ENCODE results near the gene RFT1.

The RFT1 gene

DNA sequence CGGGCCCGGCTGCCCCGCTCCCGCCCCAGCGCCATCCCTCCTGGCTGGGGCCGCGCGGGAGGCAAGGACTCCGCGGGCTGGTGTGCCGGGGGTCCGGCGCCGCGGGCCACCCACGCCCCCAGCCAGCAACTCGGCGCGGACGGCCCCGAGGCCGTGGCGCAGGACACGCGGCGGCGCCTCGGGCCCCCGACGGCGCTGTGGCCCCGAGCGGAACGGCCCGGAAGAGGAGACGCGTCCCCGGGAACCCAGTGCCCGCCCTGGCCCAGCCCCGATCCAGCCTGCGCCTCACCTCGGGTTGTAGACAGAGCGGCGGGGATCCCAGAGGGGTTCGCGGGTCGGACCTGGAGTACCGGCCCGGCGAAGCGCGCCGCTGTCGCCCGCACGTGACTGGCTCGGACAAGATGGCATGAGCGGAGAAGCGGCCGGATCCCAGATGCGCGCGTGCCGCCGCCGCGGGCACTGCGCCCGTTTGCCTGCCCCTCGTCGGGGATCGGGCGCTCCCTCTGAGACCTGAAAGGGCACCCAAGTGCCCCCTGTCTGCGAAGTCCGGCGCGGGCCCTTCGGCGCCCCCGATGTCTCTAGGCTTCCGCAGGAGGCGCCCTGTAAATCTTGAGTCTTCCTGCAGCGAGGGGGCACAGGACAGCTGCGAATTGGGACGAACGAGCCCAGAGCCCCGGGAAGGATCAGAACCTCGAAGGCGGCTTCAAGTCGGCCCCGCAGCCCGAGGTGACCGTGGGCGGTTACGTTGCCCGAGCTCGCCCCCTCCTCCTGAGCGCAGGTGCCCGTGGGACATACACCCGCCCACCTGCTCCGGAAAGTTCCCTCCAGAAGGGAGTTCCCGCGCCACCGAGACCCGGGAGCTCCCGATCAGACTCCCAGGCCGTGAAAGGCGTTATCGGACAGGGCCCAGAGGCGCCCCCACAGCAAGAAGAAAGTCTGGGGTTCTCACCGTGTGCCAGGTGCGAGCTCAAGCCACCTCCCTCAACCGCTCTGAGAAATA, 83.8 kb downstream of the RFT1 start:
- H2AFZ ChIP-seq (ENCODE audit: low read depth, low read length, severe bottlenecking): peak overlapping the region; percentile 80
- H3K79me2 ChIP-seq (ENCODE audit: insufficient read depth, low read length): peaks cover 29% of the 10 kb centered on the region
- TF ChIP-seq, protein P1, sequence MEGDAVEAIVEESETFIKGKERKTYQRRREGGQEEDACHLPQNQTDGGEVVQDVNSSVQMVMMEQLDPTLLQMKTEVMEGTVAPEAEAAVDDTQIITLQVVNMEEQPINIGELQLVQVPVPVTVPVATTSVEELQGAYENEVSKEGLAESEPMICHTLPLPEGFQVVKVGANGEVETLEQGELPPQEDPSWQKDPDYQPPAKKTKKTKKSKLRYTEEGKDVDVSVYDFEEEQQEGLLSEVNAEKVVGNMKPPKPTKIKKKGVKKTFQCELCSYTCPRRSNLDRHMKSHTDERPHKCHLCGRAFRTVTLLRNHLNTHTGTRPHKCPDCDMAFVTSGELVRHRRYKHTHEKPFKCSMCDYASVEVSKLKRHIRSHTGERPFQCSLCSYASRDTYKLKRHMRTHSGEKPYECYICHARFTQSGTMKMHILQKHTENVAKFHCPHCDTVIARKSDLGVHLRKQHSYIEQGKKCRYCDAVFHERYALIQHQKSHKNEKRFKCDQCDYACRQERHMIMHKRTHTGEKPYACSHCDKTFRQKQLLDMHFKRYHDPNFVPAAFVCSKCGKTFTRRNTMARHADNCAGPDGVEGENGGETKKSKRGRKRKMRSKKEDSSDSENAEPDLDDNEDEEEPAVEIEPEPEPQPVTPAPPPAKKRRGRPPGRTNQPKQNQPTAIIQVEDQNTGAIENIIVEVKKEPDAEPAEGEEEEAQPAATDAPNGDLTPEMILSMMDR (IDR thresholded peaks at IDR 0.05; ENCODE audit: insufficient read depth, low read length, poor library complexity, severe bottlenecking): peak; percentile 81
- no peak for TF ChIP-seq EZH2phosphoT487 (conservative IDR thresholded peaks at IDR 0.05; ENCODE audit: low read length)

DNA sequence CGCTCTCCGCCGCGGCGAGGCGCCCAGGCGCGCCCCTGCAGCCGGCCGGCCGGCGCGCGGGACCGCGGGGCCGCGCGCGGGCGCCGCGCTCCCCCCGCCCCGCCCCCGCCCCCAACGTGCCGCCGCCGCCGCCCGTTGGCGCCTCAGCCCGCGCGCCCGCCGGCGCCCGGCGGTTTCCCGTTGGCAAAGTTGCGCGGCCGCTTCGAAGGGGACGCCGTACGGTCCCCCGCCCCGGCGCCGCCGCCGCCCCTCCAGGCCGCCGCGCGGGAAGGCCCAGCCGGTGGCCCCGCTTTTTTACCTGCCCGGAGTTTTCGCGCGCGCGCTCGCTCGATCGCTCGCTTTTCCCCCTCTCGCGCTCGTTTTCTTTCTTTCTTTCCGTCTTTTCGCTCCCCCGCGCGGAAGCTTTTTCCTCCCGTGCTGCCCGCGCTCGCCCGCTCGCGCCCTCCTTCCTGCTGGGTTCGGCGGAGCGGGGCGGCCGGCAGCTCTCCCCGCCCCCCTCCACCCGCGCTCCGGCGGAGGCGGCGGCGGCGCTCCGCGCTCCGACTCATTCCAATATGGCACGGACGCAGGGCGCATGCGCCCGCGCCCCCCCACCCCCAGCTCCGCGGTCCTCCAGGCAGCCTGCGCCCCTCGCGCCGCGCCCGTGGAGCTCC, 84.6 kb downstream of the RFT1 start, which contains the start of gene SFMBT1:
Gene SFMBT1 (minus strand): TSS at position 556 of the 653 bp plus-strand sequence. CDS start 76,945 bp downstream, outside the sequence.
- Histone ChIP-seq H3K79me2 (ENCODE audit: insufficient read depth, low read length) (peaks cover 36% of the 10 kb centered on the region), H2AFZ (ENCODE audit: low read depth, low read length, severe bottlenecking) (peak within 1 kb of the TSS; percentile 80), H3K36me3 (ENCODE audit: low read length) (no peaks in the 10 kb centered on the region), H3K27me3 (ENCODE audit: low read length) (no peaks in the 10 kb centered on the region), H3K4me2 (ENCODE audit: low read depth, low read length, poor library complexity, severe bottlenecking) (peak within 1 kb of the TSS; percentile 80), H3K9me3 (ENCODE audit: insufficient read depth, low read length) (no peaks in the 10 kb centered on the region), H3F3A (ENCODE audit: insufficient read depth) (peaks cover 27% of the 10 kb centered on the region), H3K9ac (ENCODE audit: low read length) (peak within 1 kb of the TSS; percentile 91), H3K27ac (ENCODE audit: low read depth, low read length) (peak within 1 kb of the TSS; percentile 73), H4K20me1 (ENCODE audit: low read depth, low read length) (peaks cover 23% of the 10 kb centered on the region; the same call in 1 of the 2 replicates), H3K4me3 (ENCODE audit: insufficient read depth, low read length, poor library complexity, severe bottlenecking) (peak within 1 kb of the TSS; percentile 91), H3K9me2 (replicated peaks; ENCODE audit: insufficient read depth, low read length) (no peaks in the 10 kb centered on the region)
- TF ChIP-seq, protein P1 (IDR thresholded peaks at IDR 0.05; ENCODE audit: insufficient read depth, low read length, poor library complexity, severe bottlenecking): no peak
- no peak for TF ChIP-seq EZH2phosphoT487 (conservative IDR thresholded peaks at IDR 0.05; ENCODE audit: low read length)

More for the DNA sequence above, 83.8 kb downstream of the RFT1 start:
- Histone ChIP-seq H3K27me3 (ENCODE audit: low read length) (no peaks in the 10 kb centered on the region), H3K27ac (ENCODE audit: low read depth, low read length) (peak overlapping the region; percentile 73; the same call in 1 of the 2 replicates), H3K4me2 (ENCODE audit: low read depth, low read length, poor library complexity, severe bottlenecking) (peak overlapping the region; percentile 65), H3K9ac (ENCODE audit: low read length) (peak overlapping the region; percentile 91), H3K4me3 (ENCODE audit: insufficient read depth, low read length, poor library complexity, severe bottlenecking) (peak overlapping the region; percentile 91), H3K36me3 (ENCODE audit: low read length) (no peaks in the 10 kb centered on the region), H3K9me2 (replicated peaks; ENCODE audit: insufficient read depth, low read length) (no peaks in the 10 kb centered on the region), H3K9me3 (ENCODE audit: insufficient read depth, low read length) (no peaks in the 10 kb centered on the region), H3F3A (ENCODE audit: insufficient read depth) (peaks cover 27% of the 10 kb centered on the region), H4K20me1 (ENCODE audit: low read depth, low read length) (peaks cover 23% of the 10 kb centered on the region; the same call in 1 of the 2 replicates)

DNA sequence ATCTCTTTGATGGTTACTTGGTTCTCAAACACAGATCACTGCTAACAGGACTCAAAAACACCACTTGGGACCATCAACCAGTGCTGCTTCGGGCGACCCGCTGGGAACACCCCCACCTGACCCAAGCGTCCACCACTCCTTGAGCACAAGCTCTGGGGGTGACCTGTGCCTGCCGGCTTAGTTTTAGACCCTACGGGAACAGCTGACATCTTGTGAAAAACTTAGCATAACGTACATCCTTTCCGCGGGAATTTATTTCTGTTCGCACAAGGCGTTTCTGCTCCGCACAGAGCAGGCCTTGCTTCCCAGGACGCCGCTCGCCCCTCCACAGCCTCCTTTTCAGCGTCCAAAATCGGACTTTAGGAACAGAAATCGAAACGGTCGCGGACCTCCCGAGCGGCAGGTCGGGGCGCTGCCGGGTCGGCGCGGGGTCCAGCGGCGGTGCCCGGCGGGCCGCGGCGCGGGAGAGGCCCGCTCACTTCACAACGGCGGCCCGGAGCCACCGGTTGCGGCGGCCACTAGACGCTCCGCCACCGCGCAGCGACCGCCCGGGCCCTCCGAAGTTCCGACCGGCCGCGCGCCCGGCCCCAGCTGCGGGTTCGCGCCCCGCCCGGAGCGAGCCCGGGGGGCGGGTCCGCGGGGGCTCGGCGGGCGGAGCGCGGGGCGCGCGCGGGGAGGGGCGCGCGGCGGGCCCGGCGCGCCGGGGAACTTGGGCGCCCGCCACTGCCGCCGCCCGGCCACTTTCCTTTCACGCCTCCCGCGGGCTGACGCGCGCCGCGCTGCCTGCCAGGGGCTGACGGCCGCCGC, 85.3 kb downstream of the RFT1 start:
- no peaks in the 10 kb centered on the region for H3K27me3 ChIP-seq (ENCODE audit: low read length)
- no peaks in the 10 kb centered on the region for H3K36me3 ChIP-seq (ENCODE audit: low read length)
- peak overlapping the region; percentile 58 for H3K9ac ChIP-seq (ENCODE audit: low read length)
- peaks cover 27% of the 10 kb centered on the region for H3F3A ChIP-seq (ENCODE audit: insufficient read depth)
- H3K4me2 ChIP-seq (ENCODE audit: low read depth, low read length, poor library complexity, severe bottlenecking): peak overlapping the region; percentile 80
- H3K9me2 ChIP-seq (replicated peaks; ENCODE audit: insufficient read depth, low read length): no peaks in the 10 kb centered on the region
- H4K20me1 ChIP-seq (ENCODE audit: low read depth, low read length): peaks cover 23% of the 10 kb centered on the region; the same call in 1 of the 2 replicates
- H3K4me3 ChIP-seq (ENCODE audit: insufficient read depth, low read length, poor library complexity, severe bottlenecking): peak overlapping the region; percentile 68
- no peak for TF ChIP-seq EZH2phosphoT487 (conservative IDR thresholded peaks at IDR 0.05; ENCODE audit: low read length)
- TF ChIP-seq, protein P1 (IDR thresholded peaks at IDR 0.05; ENCODE audit: insufficient read depth, low read length, poor library complexity, severe bottlenecking): no peak
- H3K27ac ChIP-seq (ENCODE audit: low read depth, low read length): no peak overlapping the region
- no peaks in the 10 kb centered on the region for H3K9me3 ChIP-seq (ENCODE audit: insufficient read depth, low read length)
- no peak overlapping the region for H2AFZ ChIP-seq (ENCODE audit: low read depth, low read length, severe bottlenecking)
- H3K79me2 ChIP-seq (ENCODE audit: insufficient read depth, low read length): peaks cover 43% of the 10 kb centered on the region
